Naive thymus-derived CD8-positive, alpha-beta T cell (primary cell): Measurements from ENCODE around the gene EHBP1. TPM values are rescaled to one million over a fixed set of nuclear protein-coding genes. Genes with fewer than 3 reads are reported as not detected.
A peak's percentile ranks its signal among the peaks of the same experiment; 100 is the strongest.
"Not testable (repeated sequence)": the region's sequence is repeated elsewhere in the genome, so short reads cannot be mapped to it uniquely, and the experiment has no call there.

Experiments
- ATAC-seq, 2 donors: fragments of 150-1000 bp; cut with Tn5 transposase in 1 of 2; sonication (Bioruptor Pico), chemical (Tn5 transposase) in 1 of 2; 1 replicate in 1 of 2; 2 replicates in 1 of 2; pipeline ENCODE4 v1.10.0; 2021; ENCODE audit warnings: mild to moderate bottlenecking in 2 of 2, moderate library complexity in 2 of 2
- POLR2A ChIA-PET: fragments of 350-600 bp; sonication (Branson Sonifier 250); formaldehyde crosslinking; loops from one replicate; lab custom pipeline; 2021; ENCODE audit warnings: antibody characterized with exemption; lab: Charles Lee
- DNase-seq, 10 donors: peaks; one replicate each; pipeline versions ENCODE4 v3.0.0 to v3.0.0-alpha.2; 2020 to 2022
- H3K27ac Mint-ChIP-seq, 10 donors: one replicate each; pipeline ENCODE4 v1.8.0; 2020 to 2022; ENCODE audit warnings: mild to moderate bottlenecking in 10 of 10, mixed read lengths in 10 of 10, moderate library complexity in 4 of 10, inconsistent platforms in 1 of 10
- H3K27me3 Mint-ChIP-seq, 5 donors: one replicate each; pipeline ENCODE4 v1.8.0; 2021 to 2022; ENCODE audit warnings: mixed read lengths in 5 of 5
- H3K36me3 Mint-ChIP-seq, 3 donors: one replicate each; pipeline ENCODE4 v1.8.0; 2020 to 2022; ENCODE audit warnings: mixed read lengths in 3 of 3, mild to moderate bottlenecking in 2 of 3, inconsistent platforms in 1 of 3
- H3K4me1 Mint-ChIP-seq, 4 donors: one replicate each; pipeline ENCODE4 v1.8.0; 2021 to 2022; ENCODE audit warnings: mixed read lengths in 4 of 4
- H3K4me3 Mint-ChIP-seq, 10 donors: one replicate each; pipeline ENCODE4 v1.8.0; 2020 to 2022; ENCODE audit warnings: mild to moderate bottlenecking in 10 of 10, mixed read lengths in 10 of 10, moderate library complexity in 6 of 10, inconsistent platforms in 1 of 10
- H3K9me3 Mint-ChIP-seq, 9 donors: one replicate each; pipeline ENCODE4 v1.8.0; 2020 to 2022; ENCODE audit warnings: mixed read lengths in 9 of 9, mild to moderate bottlenecking in 3 of 9, inconsistent platforms in 1 of 9, moderate library complexity in 1 of 9
- polyA plus RNA-seq, 3 donors: library from polyadenylated mRNA; unstranded; fragments of 300-500 nt; fragmentation: Illumina TruSeq; gene quantifications; one replicate each; pipeline ENCODE4 v1.2.3, GENCODE V29; 2021
- total RNA-seq, 8 experiments: library from RNA in 2 of 8; stranded (reverse) in 2 of 8; gene quantifications; one replicate each; pipeline ENCODE4 v1.2.3 and lab custom pipeline; 2021 to 2026

Gene EHBP1
- total and polyA plus RNA-seq, 5 experiments from 2014 or later, result 9.8 to 30.8 (median 10.3) TPM

GRCh38 chr2:62743506-62743905, 38.0 kb downstream of the EHBP1 start:
- H3K9me3 Mint-ChIP-seq, result peaks cover 0 to 2% (median 0%) of the 10 kb centered on the region in 9 donors
- H3K27ac Mint-ChIP-seq, result no peak overlapping the region
- POLR2A ChIA-PET, result no interaction called here
- H3K27me3 Mint-ChIP-seq, result no peaks in the 10 kb centered on the region
- H3K4me3 Mint-ChIP-seq, result no peak overlapping the region
- H3K4me1 Mint-ChIP-seq, result peaks cover 11 to 29% (median 18%) of the 10 kb centered on the region in 4 donors
- peaks cover 6 to 10% (median 8%) of the 10 kb centered on the region in 3 donors for H3K36me3 Mint-ChIP-seq
- DNase-seq (no peak), ATAC-seq (no peak)

- Mint-ChIP-seq H3K9me3 (peaks cover 0 to 5% (median 0%) of the 10 kb centered on the region in 9 donors), H3K36me3 (peaks cover 6 to 14% (median 13%) of the 10 kb centered on the region in 3 donors), H3K4me1 (peaks cover 9 to 21% (median 13%) of the 10 kb centered on the region in 4 donors), H3K27ac (no peak overlapping the region), H3K4me3 (no peak overlapping the region), H3K27me3 (no peaks in the 10 kb centered on the region)
- ATAC-seq (no peak), DNase-seq (no peak)
- POLR2A ChIA-PET, result no interaction called here
These were observed 39.1 kb downstream of the EHBP1 start for GRCh38 chr2:62744603-62745002.

GRCh38 chr2:62745891-62746481, 40.5 kb downstream of the EHBP1 start:
- H3K27me3 Mint-ChIP-seq, result no peaks in the 10 kb centered on the region
- no peak for ATAC-seq
- no peak for DNase-seq
- POLR2A ChIA-PET, result no interaction called here
- H3K36me3 Mint-ChIP-seq, result peaks cover 15 to 27% (median 26%) of the 10 kb centered on the region in 3 donors
- peaks cover 0 to 15% (median 0%) of the 10 kb centered on the region in 9 donors for H3K9me3 Mint-ChIP-seq
- peaks cover 9 to 21% (median 13%) of the 10 kb centered on the region in 4 donors for H3K4me1 Mint-ChIP-seq
- H3K27ac Mint-ChIP-seq, result no peak overlapping the region
- H3K4me3 Mint-ChIP-seq, result no peak overlapping the region

GRCh38 chr2:62747169-62747568, 41.7 kb downstream of the EHBP1 start:
- ATAC-seq (no peak), DNase-seq (no peak)
- Mint-ChIP-seq H3K27ac (no peak overlapping the region), H3K27me3 (no peaks in the 10 kb centered on the region), H3K4me3 (no peak overlapping the region), H3K9me3 (peaks cover 0 to 25% (median 6%) of the 10 kb centered on the region in 9 donors), H3K36me3 (peaks cover 16 to 39% (median 37%) of the 10 kb centered on the region in 3 donors), H3K4me1 (peaks cover 11 to 30% (median 14%) of the 10 kb centered on the region in 4 donors)
- POLR2A ChIA-PET, result no interaction called here

GRCh38 chr2:62747876-62748275, 42.4 kb downstream of the EHBP1 start:
- POLR2A ChIA-PET, result no interaction called here
- H3K9me3 Mint-ChIP-seq, result peaks cover 0 to 29% (median 12%) of the 10 kb centered on the region in 9 donors
- no peaks in the 10 kb centered on the region for H3K27me3 Mint-ChIP-seq
- H3K4me3 Mint-ChIP-seq, result no peak overlapping the region
- DNase-seq, result no peak
- ATAC-seq, result no peak
- peaks cover 21 to 44% (median 42%) of the 10 kb centered on the region in 3 donors for H3K36me3 Mint-ChIP-seq
- no peak overlapping the region for H3K27ac Mint-ChIP-seq
- peaks cover 11 to 33% (median 16%) of the 10 kb centered on the region in 4 donors for H3K4me1 Mint-ChIP-seq

- H3K36me3 Mint-ChIP-seq, result peaks cover 29 to 55% (median 50%) of the 10 kb centered on the region in 3 donors
- H3K27ac Mint-ChIP-seq, ATAC-seq, H3K4me3 Mint-ChIP-seq, POLR2A ChIA-PET, DNase-seq, H3K27me3 Mint-ChIP-seq: not testable (repeated sequence)
- peaks cover 6 to 21% (median 17%) of the 10 kb centered on the region in 4 donors for H3K4me1 Mint-ChIP-seq
- H3K9me3 Mint-ChIP-seq, result peaks cover 0 to 41% (median 12%) of the 10 kb centered on the region in 9 donors
These were observed 43.6 kb downstream of the EHBP1 start for GRCh38 chr2:62749111-62749510.

- POLR2A ChIA-PET, result no interaction called here
- peak overlapping the region in 1 of 10 donors; percentile 40 for H3K27ac Mint-ChIP-seq
- no peak for DNase-seq
- H3K36me3 Mint-ChIP-seq, result peaks cover 13 to 30% (median 18%) of the 10 kb centered on the region in 3 donors
- ATAC-seq, result no peak
- H3K4me1 Mint-ChIP-seq, result peaks cover 6 to 12% (median 8%) of the 10 kb centered on the region in 4 donors
- H3K4me3 Mint-ChIP-seq, result no peak overlapping the region
- peaks cover 0 to 27% (median 12%) of the 10 kb centered on the region in 9 donors for H3K9me3 Mint-ChIP-seq
- H3K27me3 Mint-ChIP-seq, result no peaks in the 10 kb centered on the region
These were observed 51.5 kb downstream of the EHBP1 start for GRCh38 chr2:62757029-62757428.

GRCh38 chr2:62760026-62760425, 54.5 kb downstream of the EHBP1 start:
- Mint-ChIP-seq H3K36me3 (peaks cover 0 to 6% (median 4%) of the 10 kb centered on the region in 3 donors), H3K27ac (no peak overlapping the region), H3K27me3 (no peaks in the 10 kb centered on the region), H3K4me3 (no peak overlapping the region), H3K4me1 (peaks cover 2 to 15% (median 5%) of the 10 kb centered on the region in 4 donors), H3K9me3 (peaks cover 0 to 4% (median 0%) of the 10 kb centered on the region in 9 donors)
- DNase-seq (no peak), ATAC-seq (no peak)
- POLR2A ChIA-PET, result no interaction called here

- DNase-seq, result no peak
- Mint-ChIP-seq H3K4me1 (peaks cover 0 to 10% (median 3%) of the 10 kb centered on the region in 4 donors), H3K4me3 (no peak overlapping the region), H3K9me3 (no peaks in the 10 kb centered on the region), H3K27me3 (no peaks in the 10 kb centered on the region), H3K27ac (peak overlapping the region in 1 of 10 donors; percentile 31), H3K36me3 (peaks cover 0 to 3% (median 0%) of the 10 kb centered on the region in 3 donors)
- no peak for ATAC-seq
- POLR2A ChIA-PET, result no interaction called here
These were observed 55.0 kb downstream of the EHBP1 start for GRCh38 chr2:62760555-62760954.

GRCh38 chr2:62765619-62766376, 60.3 kb downstream of the EHBP1 start:
- no peaks in the 10 kb centered on the region for H3K27me3 Mint-ChIP-seq
- no peak overlapping the region for H3K4me3 Mint-ChIP-seq
- H3K36me3 Mint-ChIP-seq, result peaks cover 0 to 16% (median 10%) of the 10 kb centered on the region in 3 donors
- no peak overlapping the region for H3K27ac Mint-ChIP-seq
- peaks cover 0 to 3% (median 0%) of the 10 kb centered on the region in 9 donors for H3K9me3 Mint-ChIP-seq
- DNase-seq (no peak), ATAC-seq (no peak)
- POLR2A ChIA-PET, result no interaction called here
- H3K4me1 Mint-ChIP-seq, result peaks cover 0 to 10% (median 2%) of the 10 kb centered on the region in 4 donors

- DNase-seq (no peak), ATAC-seq (no peak)
- H3K4me1 Mint-ChIP-seq, result peaks cover 0 to 6% (median 3%) of the 10 kb centered on the region in 4 donors
- no peak overlapping the region for H3K27ac Mint-ChIP-seq
- POLR2A ChIA-PET, result no interaction called here
- H3K36me3 Mint-ChIP-seq, result peaks cover 0 to 16% (median 11%) of the 10 kb centered on the region in 3 donors
- H3K9me3 Mint-ChIP-seq, result peaks cover 0 to 3% (median 0%) of the 10 kb centered on the region in 9 donors
- H3K27me3 Mint-ChIP-seq, result no peaks in the 10 kb centered on the region
- H3K4me3 Mint-ChIP-seq, result no peak overlapping the region
These were observed 63.1 kb downstream of the EHBP1 start for GRCh38 chr2:62768615-62769014.

GRCh38 chr2:62770629-62771028, 65.1 kb downstream of the EHBP1 start:
- Mint-ChIP-seq H3K9me3 (peaks cover 0 to 3% (median 0%) of the 10 kb centered on the region in 9 donors), H3K4me1 (peaks cover 0 to 6% (median 3%) of the 10 kb centered on the region in 4 donors), H3K36me3 (peaks cover 0 to 16% (median 11%) of the 10 kb centered on the region in 3 donors), H3K4me3 (no peak overlapping the region), H3K27me3 (no peaks in the 10 kb centered on the region), H3K27ac (peak overlapping the region in 1 of 10 donors; percentile 18)
- POLR2A ChIA-PET, result no interaction called here
- DNase-seq (no peak), ATAC-seq (no peak)
